ENCODE data around the gene PERP. TPM values are rescaled to one million over a fixed set of nuclear protein-coding genes. Genes with fewer than 3 reads are reported as not detected.

Gene PERP
- total and polyA plus RNA-seq, 11 donors, result 41.0 to 73.4 (median 53.6) TPM

- Histone ChIP-seq H3K4me1 (no peaks in the 10 kb centered on the region), H3K36me3 (peaks cover 0 to 67% (median 0%) of the 10 kb centered on the region in 9 donors), H3K4me3 (no peak overlapping the region), H3K27me3 (no peaks in the 10 kb centered on the region), H3K27ac (no peak overlapping the region), H3K9me3 (peaks cover 0 to 7% (median 0%) of the 10 kb centered on the region in 12 donors)
- intact Hi-C loops (cut with DNase I), result no loop called here
- TF ChIP-seq CTCF (IDR thresholded peaks at IDR 0.05), result no peak
- no peak for TF ChIP-seq POLR2A (IDR thresholded peaks at IDR 0.05)
- DNase-seq, result no peak
- ATAC-seq, result no peak
- 91 to 95% (median 93%) methylated on average over 2 of the region's 2 CpGs for WGBS, 4 donors
Measured at GRCh38 chr6:138093632-138094031, 13.6 kb downstream of the PERP start.

DNA sequence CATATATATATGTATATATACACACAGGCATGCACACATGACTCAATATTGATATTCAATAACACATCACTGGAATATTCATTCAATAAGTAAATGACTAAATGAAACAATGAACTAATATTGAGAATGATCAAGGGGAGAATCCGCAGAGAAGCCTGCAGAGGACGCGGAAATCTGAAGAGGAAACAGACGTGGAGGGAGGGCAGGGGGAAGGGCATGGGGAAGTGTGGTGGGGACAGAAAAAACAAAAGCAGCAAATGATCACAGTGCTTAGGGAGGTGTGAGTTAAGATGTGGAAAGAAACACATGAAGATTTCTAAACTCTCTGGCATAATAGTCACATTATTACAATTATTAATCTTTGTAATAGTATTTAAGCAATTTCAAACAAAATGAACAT lies 14.5 kb downstream of the PERP start:
- no peaks in the 10 kb centered on the region for H3K27me3 ChIP-seq
- ATAC-seq, result no peak
- WGBS, 4 donors, result 30 to 51% (median 46%) methylated on average over 4 of the region's 4 CpGs
- TF ChIP-seq CTCF (IDR thresholded peaks at IDR 0.05) (no peak), POLR2A (IDR thresholded peaks at IDR 0.05) (no peak)
- H3K27ac ChIP-seq, result no peak overlapping the region
- intact Hi-C loops (cut with DNase I), result no loop called here
- no peaks in the 10 kb centered on the region for H3K9me3 ChIP-seq
- peaks cover 0 to 67% (median 0%) of the 10 kb centered on the region in 9 donors for H3K36me3 ChIP-seq
- H3K4me3 ChIP-seq, result no peak overlapping the region
- no peak for DNase-seq
- no peaks in the 10 kb centered on the region for H3K4me1 ChIP-seq

GRCh38 chr6:138089325-138089724 lies 17.9 kb downstream of the PERP start:
- Histone ChIP-seq H3K4me1 (no peaks in the 10 kb centered on the region), H3K36me3 (peaks cover 0 to 46% (median 0%) of the 10 kb centered on the region in 9 donors), H3K27me3 (no peaks in the 10 kb centered on the region), H3K27ac (no peak overlapping the region), H3K9me3 (no peaks in the 10 kb centered on the region), H3K4me3 (no peak overlapping the region)
- intact Hi-C loops (cut with DNase I), result no loop called here
- DNase-seq (no peak), ATAC-seq (no peak)
- TF ChIP-seq CTCF (IDR thresholded peaks at IDR 0.05) (no peak), POLR2A (IDR thresholded peaks at IDR 0.05) (no peak)

- Histone ChIP-seq H3K4me3 (no peak overlapping the region), H3K27ac (no peak overlapping the region), H3K9me3 (no peaks in the 10 kb centered on the region), H3K27me3 (no peaks in the 10 kb centered on the region), H3K4me1 (no peaks in the 10 kb centered on the region), H3K36me3 (peaks cover 0 to 37% (median 0%) of the 10 kb centered on the region in 9 donors)
- TF ChIP-seq POLR2A (IDR thresholded peaks at IDR 0.05) (no peak), CTCF (IDR thresholded peaks at IDR 0.05) (no peak)
- 46 to 65% (median 60%) methylated on average over 4 of the region's 4 CpGs for WGBS, 4 donors
- ATAC-seq (no peak), DNase-seq (no peak)
- intact Hi-C loops (cut with DNase I), result no loop called here
Measured at GRCh38 chr6:138088326-138088762, 18.9 kb downstream of the PERP start.
